ENCODE results near the gene TRPM1.

- TF ChIP-seq POLR2A (IDR thresholded peaks at IDR 0.05): no peak
- no peak for TF ChIP-seq CTCF (IDR thresholded peaks at IDR 0.05)
- no peak for TF ChIP-seq POLR2AphosphoS5 (IDR thresholded peaks at IDR 0.05)
Observed at GRCh38 chr15:31067890-31068603, 33.5 kb downstream of the TRPM1 start.
